GM21737 (cell line): ENCODE data around the gene RNF213.
"Not testable (repeated sequence)": the region's sequence is repeated elsewhere in the genome, so short reads cannot be mapped to it uniquely, and the experiment has no call there.

Experiments used
- ATAC-seq: cut with Tn5 transposase; IDR thresholded peaks from one replicate; pipeline ENCODE4 v1.9.1; 2021; ENCODE audit warnings: mild to moderate bottlenecking, moderate library complexity; ENCODE audit not compliant: unreplicated experiment

The RNF213 gene

DNA sequence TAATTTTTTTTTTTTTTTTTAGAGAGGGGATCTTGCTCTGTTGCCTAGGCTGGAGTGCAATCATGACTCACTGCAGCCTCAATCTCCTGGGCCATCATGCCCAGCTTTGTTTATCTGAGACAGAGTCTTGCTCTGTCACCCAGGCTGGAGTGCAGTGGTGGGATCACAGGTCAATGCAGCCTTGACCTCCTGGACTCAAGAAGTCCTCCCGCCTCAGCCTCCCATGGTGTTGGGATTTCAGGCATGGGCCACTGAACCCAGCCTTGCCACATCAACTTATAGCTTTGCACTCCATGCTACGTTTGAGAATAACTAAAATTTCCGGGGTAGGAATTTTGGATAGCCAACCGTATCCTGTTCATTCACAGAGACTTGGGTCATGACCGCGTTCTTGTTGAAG is 30.6 kb downstream of the RNF213 start:
- no peak for ATAC-seq

GRCh38 chr17:80291691-80292487 is 31.2 kb downstream of the RNF213 start:
- ATAC-seq = no peak

DNA sequence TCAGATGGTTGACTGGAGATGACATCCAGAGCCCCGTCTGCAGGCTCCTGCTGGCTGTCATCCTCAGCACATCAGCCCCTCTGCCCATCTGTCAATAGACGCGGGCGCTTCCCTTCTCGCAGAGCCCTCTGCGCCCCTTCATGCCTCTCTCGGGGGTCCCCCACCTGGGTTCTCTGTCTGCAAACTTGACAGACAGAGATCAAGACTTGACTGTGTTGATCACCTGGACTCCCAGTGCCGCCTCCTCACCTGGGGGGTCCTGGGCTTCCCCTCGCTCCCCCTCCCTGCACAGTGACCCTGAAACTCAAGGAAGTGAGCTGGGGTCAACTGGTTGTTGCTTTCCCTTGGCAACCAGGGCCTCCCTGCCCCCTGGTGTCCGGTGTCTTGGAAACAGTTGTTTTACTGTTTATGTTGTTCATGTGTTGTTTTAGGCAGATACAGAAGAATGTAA is 31.9 kb downstream of the RNF213 start:
- no peak for ATAC-seq

GRCh38 chr17:80294210-80294609 is 33.6 kb downstream of the RNF213 start:
- no peak for ATAC-seq

- ATAC-seq = no peak
Observed at GRCh38 chr17:80294653-80295052, 34.0 kb downstream of the RNF213 start.

DNA sequence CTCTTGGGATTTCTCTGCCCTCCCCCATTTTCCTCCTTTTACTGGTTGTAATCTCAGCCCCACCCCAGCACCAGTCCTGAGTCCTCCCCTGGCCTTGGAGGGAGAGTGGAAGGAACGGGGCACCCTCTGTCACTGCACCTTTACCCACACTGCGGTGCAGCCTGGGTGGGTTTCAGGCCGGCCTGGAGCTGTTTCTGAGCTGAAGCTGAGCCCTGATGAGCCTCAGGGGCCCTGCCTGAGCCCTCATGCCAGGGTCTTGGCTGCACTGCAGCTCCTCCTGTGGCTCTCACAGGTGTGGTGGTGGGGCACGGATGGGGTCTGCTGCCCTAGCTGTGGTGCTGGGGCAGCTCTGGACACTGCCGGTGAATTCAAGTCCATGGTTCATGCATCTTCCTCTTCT is 34.5 kb downstream of the RNF213 start:
- no peak for ATAC-seq

- no peak for ATAC-seq
Observed at GRCh38 chr17:80295559-80295958, 34.9 kb downstream of the RNF213 start.

GRCh38 chr17:80296221-80296620 is 35.6 kb downstream of the RNF213 start:
- no peak for ATAC-seq

GRCh38 chr17:80297996-80298560 is 37.4 kb downstream of the RNF213 start:
- no peak for ATAC-seq

DNA sequence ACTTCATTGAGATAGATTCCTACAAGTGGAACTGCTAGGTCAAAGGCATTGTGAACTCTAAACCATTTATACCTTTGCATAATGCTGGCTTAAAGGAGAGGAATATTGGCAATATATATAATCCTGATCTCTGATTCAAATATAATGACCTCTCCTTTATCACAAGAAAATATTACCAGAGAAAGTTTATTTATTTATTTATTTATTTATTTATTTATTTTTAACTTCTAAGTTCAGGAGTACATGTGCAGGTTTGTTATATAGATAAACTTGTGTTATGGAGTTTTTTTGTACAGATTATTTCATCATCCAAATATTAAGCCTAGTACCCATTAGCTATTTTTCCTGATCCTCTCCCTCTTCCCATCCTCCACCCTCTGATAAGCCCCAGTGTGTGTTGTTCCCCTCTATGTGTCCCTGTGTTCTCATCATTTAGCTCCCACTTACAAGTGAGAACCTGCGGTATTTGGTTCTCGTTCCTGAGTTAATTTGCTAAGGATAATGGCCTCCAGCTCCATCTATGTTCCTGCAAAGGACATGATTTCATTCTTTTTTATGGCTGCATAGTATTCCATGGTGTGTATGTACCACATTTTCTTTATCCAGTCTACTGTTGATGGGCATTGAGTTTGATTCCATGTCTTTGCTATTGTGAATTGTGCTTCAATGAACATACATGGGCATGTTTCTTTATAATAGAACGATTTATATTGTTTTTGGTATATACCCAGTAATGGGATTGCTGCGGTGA is 38.9 kb downstream of the RNF213 start:
- ATAC-seq = not testable (repeated sequence)

DNA sequence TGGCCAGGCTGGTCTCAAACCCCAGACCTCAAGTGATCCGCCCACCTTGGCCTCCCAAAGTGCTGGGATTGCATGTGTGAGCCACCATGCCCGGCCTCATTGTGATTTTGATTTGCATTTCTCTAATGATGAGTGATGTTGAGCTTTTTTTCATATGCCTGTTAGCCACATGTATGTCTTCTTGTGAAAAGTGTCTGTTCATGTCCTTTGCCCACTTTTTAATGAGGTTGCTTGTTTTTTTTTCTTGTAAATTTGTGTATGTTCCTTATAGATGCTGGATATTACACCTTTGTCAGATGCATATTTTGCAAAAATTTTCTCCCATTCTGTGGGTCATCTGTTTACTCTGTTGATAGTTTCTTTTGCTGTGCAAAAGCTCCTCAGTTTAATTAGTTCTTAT is 40.1 kb downstream of the RNF213 start:
- ATAC-seq = not testable (repeated sequence)

GRCh38 chr17:80303824-80304223 is 43.2 kb downstream of the RNF213 start:
- no peak for ATAC-seq

DNA sequence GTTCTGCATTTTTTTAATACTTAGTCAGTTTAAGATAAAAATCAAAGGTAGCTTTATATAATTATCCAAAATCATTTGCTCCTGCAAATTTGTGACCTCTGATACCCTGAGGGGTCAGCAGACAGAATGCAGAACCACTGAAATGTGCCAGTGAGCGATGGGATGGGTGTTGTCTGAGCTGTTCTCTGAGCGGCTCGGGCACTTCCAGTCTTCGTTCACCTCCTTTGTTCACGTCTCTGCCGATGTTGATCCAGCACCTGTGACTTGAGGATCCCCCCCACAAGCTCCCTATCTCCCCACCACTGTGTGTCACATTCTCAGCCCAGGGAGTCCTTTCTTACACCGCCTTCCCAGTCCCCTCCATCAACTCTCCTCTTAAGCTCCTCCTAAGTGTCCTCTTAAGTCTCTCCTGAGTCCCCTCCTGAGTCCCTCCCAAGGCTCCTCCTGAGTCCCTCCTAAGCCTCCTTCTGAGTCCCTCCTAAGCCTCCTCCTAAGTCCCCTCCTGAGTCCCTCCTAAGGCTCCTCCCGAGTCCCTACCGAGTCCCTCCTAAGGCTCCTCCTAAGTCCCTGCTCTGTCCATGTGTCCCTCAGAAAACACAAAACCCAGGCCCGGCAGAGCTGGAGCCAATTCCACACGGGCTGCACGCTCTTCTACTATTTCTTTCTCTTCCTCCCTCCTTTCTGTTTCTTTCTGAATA is 47.5 kb downstream of the RNF213 start:
- ATAC-seq = no peak

DNA sequence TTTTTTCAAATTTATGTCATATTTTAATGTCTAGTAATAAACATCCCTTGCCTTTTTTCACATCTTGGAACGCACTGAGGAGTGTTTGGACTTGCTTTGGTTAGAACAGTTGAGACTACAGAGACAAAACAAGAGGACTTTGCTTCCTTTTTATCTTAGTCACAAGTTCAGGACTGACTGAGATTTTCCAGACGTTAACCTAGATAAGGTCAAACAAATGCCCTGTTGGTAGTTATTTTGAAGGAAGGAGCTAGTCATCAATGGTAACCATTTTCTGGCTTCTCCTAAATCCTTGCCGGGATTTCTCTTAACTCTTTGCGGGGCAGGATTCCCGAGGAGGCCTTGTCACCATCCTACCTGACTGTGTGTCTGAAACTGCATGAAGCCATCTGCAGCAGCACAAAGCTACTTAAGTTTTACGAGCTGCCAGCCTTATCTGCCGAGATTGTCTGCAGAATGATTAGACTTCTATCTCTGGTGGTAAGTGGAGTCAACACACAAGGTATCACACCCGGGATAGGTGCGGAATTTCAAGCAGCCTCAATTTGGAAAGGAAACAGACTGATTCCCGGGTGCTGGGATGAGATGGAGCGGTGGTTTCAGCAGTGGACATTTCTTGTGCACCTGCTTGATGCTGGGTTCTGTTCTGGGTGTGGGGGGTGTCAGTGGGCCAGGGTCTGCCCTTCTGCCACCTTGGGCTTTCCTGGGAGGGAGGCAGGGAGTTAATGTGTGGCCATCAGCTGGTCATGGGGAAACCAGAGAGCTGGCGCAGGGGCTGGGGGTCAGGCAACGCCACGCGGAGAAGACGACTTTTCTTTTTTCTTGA is 48.3 kb downstream of the RNF213 start:
- ATAC-seq = no peak

- no peak for ATAC-seq
Observed at GRCh38 chr17:80311216-80311827, 50.7 kb downstream of the RNF213 start.

GRCh38 chr17:80312621-80313135 is 52.0 kb downstream of the RNF213 start:
- no peak for ATAC-seq

DNA sequence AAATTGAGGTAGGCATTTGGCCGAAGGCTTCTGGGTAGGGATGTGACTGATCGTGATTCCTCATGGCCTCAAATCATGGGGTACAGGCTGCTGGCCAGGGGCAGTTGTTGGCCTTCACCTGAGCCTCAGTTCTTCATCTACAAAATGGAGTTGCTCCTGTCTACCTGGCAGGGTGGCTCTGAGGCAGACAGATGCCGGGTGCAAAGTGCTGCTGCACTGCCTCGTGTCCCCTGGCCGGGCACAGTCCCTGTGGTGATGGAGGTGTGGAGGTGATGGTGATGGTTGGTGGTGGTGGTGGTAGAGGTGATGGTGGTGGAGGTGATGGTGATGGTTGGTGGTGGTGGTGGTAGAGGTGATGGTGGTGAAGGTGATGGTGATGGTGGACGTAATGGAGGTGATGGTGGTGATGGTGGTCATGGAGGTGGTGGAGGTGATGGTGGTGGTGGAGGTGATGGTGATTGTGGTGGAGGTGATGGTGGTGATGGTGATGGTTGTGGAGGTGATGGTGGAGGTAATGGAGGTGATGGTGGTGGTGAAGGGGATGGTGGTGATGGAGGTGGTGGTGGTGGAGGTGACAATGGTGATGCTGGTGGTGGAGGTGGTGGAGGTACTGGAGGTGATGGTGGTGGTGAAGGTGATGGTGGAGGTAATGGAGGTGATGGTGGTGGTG is 52.6 kb downstream of the RNF213 start:
- no peak for ATAC-seq

DNA sequence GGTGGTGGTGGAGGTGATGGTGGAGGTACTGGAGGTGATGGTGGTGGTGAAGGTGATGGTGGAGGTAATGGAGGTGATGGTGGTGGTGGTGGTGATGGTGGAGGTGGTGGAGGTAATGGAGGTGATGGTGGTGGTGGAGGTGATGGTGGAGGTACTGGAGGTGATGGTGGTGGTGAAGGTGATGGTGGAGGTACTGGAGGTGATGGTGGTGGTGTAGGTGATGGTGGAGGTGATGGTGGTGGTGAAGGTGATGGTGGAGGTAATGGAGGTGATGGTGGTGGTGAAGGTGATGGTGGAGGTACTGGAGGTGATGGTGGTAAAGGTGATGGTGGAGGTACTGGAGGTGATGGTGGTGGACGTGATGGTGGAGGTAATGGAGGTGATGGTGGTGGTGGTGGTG is 53.3 kb downstream of the RNF213 start:
- not testable (repeated sequence) for ATAC-seq

- ATAC-seq = no peak
Observed at GRCh38 chr17:80315517-80316182, 55.0 kb downstream of the RNF213 start.
